GM12878 (cell line): ENCODE measurements around the gene KRTAP12-4. TPM values are rescaled to one million over a fixed set of nuclear protein-coding genes. Genes with fewer than 3 reads are reported as not detected.
"Not testable (repeated sequence)": the region's sequence is repeated elsewhere in the genome, so short reads cannot be mapped to it uniquely, and the experiment has no call there.

Experiments used
- ATAC-seq: fragments of 200-7000 bp; cut with Tn5 transposase; 3 replicates; pipeline ENCODE4 v1.9.1; 2020; ENCODE audit warnings: mild to moderate bottlenecking, moderate library complexity
- BruUV-seq: library from RNA; stranded (reverse); fragments of 400-500 nt; replicated peaks from 2 replicates; lab custom pipeline; 2021; lab: Mats Ljungman, UMichigan
- CTCF ChIA-PET: fragments of 300-600 bp; sonication (Branson Sonifier 250); formaldehyde crosslinking; extraction: SDS; loops from one replicate; lab custom pipeline; 2021; ENCODE audit warnings: inconsistent platforms; lab: Yijun Ruan, JAX
- POLR2A ChIA-PET: fragments of 350-600 bp; formaldehyde crosslinking; extraction: SDS; loops from one replicate; lab custom pipeline; 2021; ENCODE audit warnings: inconsistent platforms; lab: Charles Lee
- RAD21 ChIA-PET: fragments of 300-600 bp; sonication (Branson Sonifier 250); formaldehyde crosslinking; loops from one replicate; lab custom pipeline; 2023; ENCODE audit warnings: antibody characterized with exemption; ENCODE audit not compliant: unreplicated experiment; lab: Charles Lee
- SMC1A ChIA-PET: fragments of 300-600 bp; sonication (Branson Sonifier 250); formaldehyde crosslinking; loops from one replicate; lab custom pipeline; 2023; ENCODE audit not compliant: unreplicated experiment, uncharacterized antibody; lab: Charles Lee
- DNase-seq: peaks from one replicate; pipeline ENCODE4 v3.0.0-alpha.2; 2011; ENCODE audit warnings: low read depth, low spot score
- FAIRE-seq: peaks from 3 replicates; lab custom pipeline; 2011; peaks lifted over from hg19 to GRCh38; lab: Jason Lieb, UNC
- H2AFZ ChIP-seq: 2 replicates; pipeline ENCODE4 v1.6.0; 2011; ENCODE audit warnings: low read depth, low read length, control low read depth; ENCODE audit not compliant: control insufficient read depth
- H3K27ac ChIP-seq: 2 replicates; pipeline ENCODE4 v1.5.1; 2011; ENCODE audit warnings: control low read depth; ENCODE audit not compliant: control insufficient read depth, insufficient read depth
- H3K27me3 ChIP-seq, 2 experiments: replicated peaks in 1 of 2; 2 replicates each; pipeline versions ENCODE4 v1.6.0 to v1.6.1; 2011; ENCODE audit warnings: low read length in 1 of 2; ENCODE audit not compliant: control insufficient read depth in 2 of 2, insufficient read depth in 2 of 2
- H3K36me3 ChIP-seq, 2 experiments: 2 replicates each; pipeline ENCODE4 v1.5.1; 2011; ENCODE audit warnings: low read length in 1 of 2; ENCODE audit not compliant: control insufficient read depth in 2 of 2, insufficient read depth in 2 of 2
- H3K4me1 ChIP-seq: 2 replicates; pipeline ENCODE4 v1.6.1; 2011; ENCODE audit warnings: mild to moderate bottlenecking, low read length, moderate library complexity, mixed read lengths; ENCODE audit not compliant: control insufficient read depth, insufficient read depth
- H3K4me2 ChIP-seq: 2 replicates; pipeline ENCODE4 v1.6.0; 2011; ENCODE audit warnings: control low read depth; ENCODE audit not compliant: control insufficient read depth, insufficient read depth
- H3K4me3 ChIP-seq: fragments of 200-600 bp; sonication (generic); 2 replicates; pipeline ENCODE4 v1.5.1; 2016
- H3K79me2 ChIP-seq: 2 replicates; pipeline ENCODE4 v1.6.0; 2011; ENCODE audit warnings: low read length; ENCODE audit not compliant: control insufficient read depth, insufficient read depth
- H3K9ac ChIP-seq: 2 replicates; pipeline ENCODE4 v1.8.0; 2011; ENCODE audit warnings: low read length, control low read depth, mixed read lengths; ENCODE audit not compliant: control insufficient read depth, insufficient read depth
- H3K9me3 ChIP-seq: replicated peaks from 3 replicates; pipeline ENCODE4 v1.5.1; 2011; ENCODE audit warnings: mild to moderate bottlenecking, low read length; ENCODE audit not compliant: control insufficient read depth, insufficient read depth
- H4K20me1 ChIP-seq: 2 replicates; pipeline ENCODE4 v1.6.0; 2011; ENCODE audit not compliant: control insufficient read depth, insufficient read depth
- BCLAF1 ChIP-seq: fragments of 450-650 bp; IDR thresholded peaks from 2 replicates; pipeline ENCODE4 v1.6.1; 2017; ENCODE audit warnings: antibody characterized with exemption, mild to moderate bottlenecking, moderate library complexity
- BRCA1 ChIP-seq: IDR thresholded peaks from 2 replicates; pipeline ENCODE4 v1.6.1; 2011; ENCODE audit warnings: low read depth, low read length, improper control_type of control experiment
- EZH2 ChIP-seq: IDR thresholded peaks from 2 replicates; pipeline ENCODE4 v1.6.1; 2012; ENCODE audit warnings: low read depth, mild to moderate bottlenecking, control low read depth, inconsistent platforms, low read length, borderline replicate concordance; ENCODE audit not compliant: control insufficient read depth
- MTA2 ChIP-seq: fragments of 450-650 bp; IDR thresholded peaks from 2 replicates; pipeline ENCODE4 v1.6.1; 2016; ENCODE audit warnings: low read depth, mild to moderate bottlenecking, moderate library complexity
- PKNOX1 ChIP-seq: fragments of 450-650 bp; IDR thresholded peaks from 2 replicates; pipeline ENCODE4 v1.6.1; 2016; ENCODE audit warnings: mild to moderate bottlenecking
- RAD51 ChIP-seq: fragments of 450-650 bp; IDR thresholded peaks from 2 replicates; pipeline ENCODE4 v1.6.1; 2016; ENCODE audit warnings: moderate library complexity, mild to moderate bottlenecking, inconsistent platforms
- RB1 ChIP-seq: fragments of 450-650 bp; formaldehyde crosslinking; IDR thresholded peaks from 2 replicates; pipeline ENCODE4 v1.6.1; 2017; ENCODE audit warnings: mild to moderate bottlenecking, borderline replicate concordance
- RELA ChIP-seq: fragments of 450-650 bp; IDR thresholded peaks from 2 replicates; pipeline ENCODE4 v1.8.0; 2014; ENCODE audit warnings: borderline replicate concordance; ENCODE audit not compliant: partially characterized antibody
- RFX5 ChIP-seq: IDR thresholded peaks from 2 replicates; pipeline ENCODE4 v1.6.1; 2011; ENCODE audit warnings: low read depth, low read length, improper control_type of control experiment
- SMAD1 ChIP-seq: fragments of 450-650 bp; IDR thresholded peaks from 2 replicates; pipeline ENCODE4 v1.6.1; 2018; ENCODE audit warnings: mild to moderate bottlenecking, low read depth; ENCODE audit not compliant: partially characterized antibody
- STAT1 ChIP-seq: fragments of 450-650 bp; conservative IDR thresholded peaks from 2 replicates; pipeline ENCODE4 v1.6.1; 2014; ENCODE audit warnings: antibody characterized with exemption, mild to moderate bottlenecking
- YY1 ChIP-seq: IDR thresholded peaks from 2 replicates; pipeline ENCODE4 v1.6.1; 2011; ENCODE audit warnings: low read depth, mild to moderate bottlenecking, low read length
- ZSCAN29 ChIP-seq: fragments of 450-650 bp; IDR thresholded peaks from 2 replicates; pipeline ENCODE4 v1.6.1; 2017; ENCODE audit warnings: mild to moderate bottlenecking, moderate library complexity
- WGBS: methylation state at CpG from one replicate; pipeline ENCODE4 v1.1.6; 2016; ENCODE audit warnings: low lambda C conversion rate; ENCODE audit not compliant: insufficient replicate concordance, insufficient coverage; ENCODE audit errors: missing lambda C conversion rate; 5-methylcytosine and 5-hydroxymethylcytosine counted together
- in situ Hi-C: fragments of 300-500 bp; cut with MboI; formaldehyde crosslinking; loops from 9 replicates; pipeline ENCODE4 v1.14.3; 2018; ENCODE audit warnings: mixed read lengths
- intact Hi-C: fragments of 100-400 bp; cut with micrococcal nuclease; formaldehyde crosslinking; loops from one replicate; pipeline ENCODE4 v1.14.2; 2022; ENCODE audit not compliant: unreplicated experiment
- polyA plus RNA-seq, 11 experiments: library from polyadenylated mRNA; depleted of rRNA in 4 of 11; unstranded in 6 of 11; stranded (reverse) in 5 of 11; fragments of >200 nt; fragmentation: Nextera tagmentation in 4 of 11; fragmentation: Illumina TruSeq in 1 of 11; extraction: Ambion mirVana in 4 of 11; extraction: Trizol in 1 of 11; gene quantifications; 1 replicate in 1 of 11; 2 replicates in 10 of 11; pipeline versions ENCODE4 v1.2.1 to v1.2.3, GENCODE V29; 2011 to 2016; ENCODE audit warnings: inconsistent platforms in 2 of 11, missing spikeins in 2 of 11, low read depth in 1 of 11
- total RNA-seq, 4 experiments: library from RNA; depleted of rRNA in 3 of 4; stranded (reverse); fragments of >200 nt in 3 of 4; fragmentation: Illumina TruSeq in 1 of 4; extraction: Trizol in 1 of 4; gene quantifications; 2 replicates each; pipeline versions ENCODE4 v1.2.1 to v1.2.3, GENCODE V29; 2013 to 2021
- TF ChIP-seq, protein P1 (sequence below): IDR thresholded peaks from 2 replicates; pipeline ENCODE4 v1.6.1; 2012; ENCODE audit warnings: low read depth, low read length, improper control_type of control experiment

Gene KRTAP12-4
- total and polyA plus RNA-seq, 10 of the 15 experiments (the other 5 are each of a cell fraction or from before 2014, with no cell fraction given) = not detected

DNA sequence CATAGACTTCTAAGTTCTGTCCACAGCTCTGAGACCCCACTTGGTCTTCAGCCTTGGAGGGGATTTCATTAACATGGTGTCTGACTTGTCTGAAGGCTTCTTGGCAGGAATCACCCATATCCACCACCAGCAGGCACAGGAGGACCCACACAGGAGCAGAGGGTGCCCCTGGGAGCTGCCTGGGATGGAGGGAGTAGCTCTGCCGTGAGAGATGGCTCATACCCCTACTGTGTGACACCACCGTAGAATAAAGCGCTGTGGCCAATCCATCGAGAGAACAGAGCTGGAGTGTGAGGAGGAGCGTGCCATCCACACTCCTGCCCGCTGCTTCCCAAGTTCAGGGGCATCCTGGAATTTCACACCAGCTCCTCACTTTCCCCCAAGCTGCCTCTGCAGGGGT lies 30.6 kb upstream of the KRTAP12-4 start:
- H3K4me2 ChIP-seq, H3K4me3 ChIP-seq, H3K36me3 ChIP-seq, H3K9ac ChIP-seq, BruUV-seq, H3K27ac ChIP-seq, in situ Hi-C loops, ATAC-seq, intact Hi-C loops, FAIRE-seq, H3K4me1 ChIP-seq, H3K79me2 ChIP-seq, H2AFZ ChIP-seq, SMC1A ChIA-PET, POLR2A ChIA-PET, DNase-seq, H3K27me3 ChIP-seq, RAD21 ChIA-PET, H4K20me1 ChIP-seq, H3K9me3 ChIP-seq: not testable (repeated sequence)
- CTCF ChIA-PET = interaction anchor here (0.7 kb wide), 1 partner anchor 72 kb away, joined by 4 read pairs; no protein-coding TSS in a partner anchor
- 48% methylated on average over 6 of the region's 6 CpGs for WGBS

GRCh38 chr21:44684483-44684882 lies 30.0 kb upstream of the KRTAP12-4 start:
- ATAC-seq (no peak), DNase-seq (no peak), FAIRE-seq (no peak)
- intact Hi-C loops (no loop called here), in situ Hi-C loops (no loop called here)
- RAD21 ChIA-PET = no interaction called here
- Histone ChIP-seq H4K20me1 (no peaks in the 10 kb centered on the region), H3K9me3 (no peaks in the 10 kb centered on the region), H2AFZ (no peak overlapping the region), H3K36me3 (no peaks in the 10 kb centered on the region), H3K27ac (no peak overlapping the region), H3K27me3 (peaks cover 0 to 1% of the 10 kb centered on the region in 2 experiments; a peak in 2 of 4 replicates), H3K4me1 (no peaks in the 10 kb centered on the region; the same call in 1 of the 2 replicates), H3K4me2 (no peak overlapping the region), H3K79me2 (no peaks in the 10 kb centered on the region), H3K4me3 (no peak overlapping the region), H3K9ac (no peak overlapping the region)
- CTCF ChIA-PET = no interaction called here
- SMC1A ChIA-PET = interaction anchor here (1.6 kb wide), 1 partner anchor 108 kb away, joined by 4 read pairs; no protein-coding TSS in a partner anchor
- 6% methylated on average over 6 of the region's 6 CpGs for WGBS
- POLR2A ChIA-PET = no interaction called here
- BruUV-seq = no TSS peak
- no peak for TF ChIP-seq BCLAF1
- no peak for TF ChIP-seq EZH2
- TF ChIP-seq, protein P1, sequence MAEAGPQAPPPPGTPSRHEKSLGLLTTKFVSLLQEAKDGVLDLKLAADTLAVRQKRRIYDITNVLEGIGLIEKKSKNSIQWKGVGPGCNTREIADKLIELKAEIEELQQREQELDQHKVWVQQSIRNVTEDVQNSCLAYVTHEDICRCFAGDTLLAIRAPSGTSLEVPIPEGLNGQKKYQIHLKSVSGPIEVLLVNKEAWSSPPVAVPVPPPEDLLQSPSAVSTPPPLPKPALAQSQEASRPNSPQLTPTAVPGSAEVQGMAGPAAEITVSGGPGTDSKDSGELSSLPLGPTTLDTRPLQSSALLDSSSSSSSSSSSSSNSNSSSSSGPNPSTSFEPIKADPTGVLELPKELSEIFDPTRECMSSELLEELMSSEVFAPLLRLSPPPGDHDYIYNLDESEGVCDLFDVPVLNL = no peak
- TF ChIP-seq ZSCAN29 = no peak
- no peak for TF ChIP-seq BRCA1
- no peak for TF ChIP-seq RELA
- TF ChIP-seq RAD51 = no peak
- no peak for TF ChIP-seq YY1
- TF ChIP-seq PKNOX1 = no peak
- no peak for TF ChIP-seq RB1
- no peak for TF ChIP-seq SMAD1
- TF ChIP-seq RFX5 = no peak
- TF ChIP-seq MTA2 = no peak
- no peak for TF ChIP-seq STAT1
